Astrocyte (in vitro differentiated cells and primary cell): ENCODE measurements around the gene FER. TPM values are rescaled to one million over a fixed set of nuclear protein-coding genes. Genes with fewer than 3 reads are reported as not detected.
A peak's percentile ranks its signal among the peaks of the same experiment; 100 is the strongest.

Experiments
- DNase-seq: peaks from one replicate; pipeline ENCODE4 v3.0.0-alpha.2; 2010; ENCODE audit warnings: low read depth
- FAIRE-seq: peaks from 2 replicates; lab custom pipeline; 2011; peaks lifted over from hg19 to GRCh38; lab: Jason Lieb, UNC
- H2AFZ ChIP-seq: 2 replicates; pipeline ENCODE4 v1.6.0; 2012; ENCODE audit warnings: low read depth, low read length, inconsistent platforms
- H3K27ac ChIP-seq: 2 replicates; pipeline ENCODE4 v1.5.1; 2011; ENCODE audit warnings: low read depth, low read length, inconsistent platforms
- H3K27me3 ChIP-seq: 2 replicates; pipeline ENCODE4 v1.6.0; 2011; ENCODE audit warnings: low read length, inconsistent platforms; ENCODE audit not compliant: insufficient read depth
- H3K36me3 ChIP-seq: 2 replicates; pipeline ENCODE4 v1.5.1; 2011; ENCODE audit warnings: low read length, inconsistent platforms; ENCODE audit not compliant: insufficient read depth
- H3K4me1 ChIP-seq: 2 replicates; pipeline ENCODE4 v1.5.1; 2011; ENCODE audit warnings: low read length, inconsistent platforms; ENCODE audit not compliant: insufficient read depth
- H3K4me2 ChIP-seq: 2 replicates; pipeline ENCODE4 v1.6.0; 2012; ENCODE audit warnings: low read length, inconsistent platforms
- H3K4me3 ChIP-seq: 2 replicates; pipeline ENCODE4 v1.5.1; 2011; ENCODE audit warnings: low read depth, mild to moderate bottlenecking, low read length, inconsistent platforms; ENCODE audit not compliant: insufficient read depth
- H3K79me2 ChIP-seq: 2 replicates; pipeline ENCODE4 v1.6.0; 2012; ENCODE audit warnings: mild to moderate bottlenecking, low read length, inconsistent platforms; ENCODE audit not compliant: insufficient read depth
- H3K9ac ChIP-seq: 2 replicates; pipeline ENCODE4 v1.6.0; 2012; ENCODE audit warnings: mild to moderate bottlenecking, low read length, inconsistent platforms
- H3K9me3 ChIP-seq: 2 replicates; pipeline ENCODE4 v1.5.1; 2012; ENCODE audit warnings: low read depth, mild to moderate bottlenecking, low read length, inconsistent platforms; ENCODE audit not compliant: insufficient read depth
- H4K20me1 ChIP-seq: 2 replicates; pipeline ENCODE4 v1.6.0; 2012; ENCODE audit warnings: low read length, inconsistent platforms; ENCODE audit not compliant: insufficient read depth
- H3K27ac Mint-ChIP-seq: one replicate; pipeline ENCODE4 v1.8.0; 2021; ENCODE audit warnings: mild to moderate bottlenecking, mixed read lengths; ENCODE audit not compliant: unreplicated experiment
- H3K27me3 Mint-ChIP-seq: one replicate; pipeline ENCODE4 v1.8.0; 2021; ENCODE audit warnings: low read depth, mixed read lengths; ENCODE audit not compliant: unreplicated experiment
- H3K36me3 Mint-ChIP-seq: one replicate; pipeline ENCODE4 v1.8.0; 2021; ENCODE audit warnings: low read depth, mixed read lengths; ENCODE audit not compliant: unreplicated experiment
- H3K4me1 Mint-ChIP-seq: one replicate; pipeline ENCODE4 v1.8.0; 2021; ENCODE audit warnings: low read depth, mixed read lengths; ENCODE audit not compliant: unreplicated experiment
- H3K4me3 Mint-ChIP-seq: one replicate; pipeline ENCODE4 v1.8.0; 2021; ENCODE audit warnings: mild to moderate bottlenecking, moderate library complexity, mixed read lengths; ENCODE audit not compliant: unreplicated experiment
- H3K9me3 Mint-ChIP-seq: one replicate; pipeline ENCODE4 v1.8.0; 2021; ENCODE audit warnings: mild to moderate bottlenecking, mixed read lengths; ENCODE audit not compliant: unreplicated experiment
- CTCF ChIP-seq: IDR thresholded peaks from 2 replicates; pipeline ENCODE4 v1.5.1; 2011; ENCODE audit warnings: low read depth, mild to moderate bottlenecking, inconsistent platforms, low read length, moderate library complexity; ENCODE audit not compliant: insufficient read depth
- EZH2 ChIP-seq: IDR thresholded peaks from 2 replicates; pipeline ENCODE4 v1.6.1; 2012; ENCODE audit warnings: mild to moderate bottlenecking, low read length, inconsistent platforms; ENCODE audit not compliant: insufficient read depth
- total RNA-seq: library from RNA; stranded (reverse); gene quantifications from 2 replicates; pipeline ENCODE4 v1.2.1, GENCODE V29; 2021

FER gene
- total RNA-seq, 1 donor from 2014 or later = 21.6 TPM

GRCh38 chr5:109136906-109137305, 389.2 kb downstream of the FER start:
- Histone ChIP-seq H3K9me3 (no peaks in the 10 kb centered on the region), H3K36me3 (no peaks in the 10 kb centered on the region), H3K4me2 (no peak overlapping the region), H4K20me1 (no peaks in the 10 kb centered on the region), H3K9ac (no peak overlapping the region), H3K4me3 (no peak overlapping the region), H2AFZ (no peak overlapping the region), H3K79me2 (no peaks in the 10 kb centered on the region), H3K27ac (no peak overlapping the region), H3K4me1 (no peaks in the 10 kb centered on the region), H3K27me3 (no peaks in the 10 kb centered on the region)
- FAIRE-seq (no peak), DNase-seq (no peak)
- Mint-ChIP-seq H3K27ac (no peak overlapping the region), H3K27me3 (no peaks in the 10 kb centered on the region), H3K36me3 (no peaks in the 10 kb centered on the region), H3K4me3 (no peak overlapping the region), H3K9me3 (no peaks in the 10 kb centered on the region), H3K4me1 (no peaks in the 10 kb centered on the region)
- TF ChIP-seq EZH2 (no peak), CTCF (no peak)

DNA sequence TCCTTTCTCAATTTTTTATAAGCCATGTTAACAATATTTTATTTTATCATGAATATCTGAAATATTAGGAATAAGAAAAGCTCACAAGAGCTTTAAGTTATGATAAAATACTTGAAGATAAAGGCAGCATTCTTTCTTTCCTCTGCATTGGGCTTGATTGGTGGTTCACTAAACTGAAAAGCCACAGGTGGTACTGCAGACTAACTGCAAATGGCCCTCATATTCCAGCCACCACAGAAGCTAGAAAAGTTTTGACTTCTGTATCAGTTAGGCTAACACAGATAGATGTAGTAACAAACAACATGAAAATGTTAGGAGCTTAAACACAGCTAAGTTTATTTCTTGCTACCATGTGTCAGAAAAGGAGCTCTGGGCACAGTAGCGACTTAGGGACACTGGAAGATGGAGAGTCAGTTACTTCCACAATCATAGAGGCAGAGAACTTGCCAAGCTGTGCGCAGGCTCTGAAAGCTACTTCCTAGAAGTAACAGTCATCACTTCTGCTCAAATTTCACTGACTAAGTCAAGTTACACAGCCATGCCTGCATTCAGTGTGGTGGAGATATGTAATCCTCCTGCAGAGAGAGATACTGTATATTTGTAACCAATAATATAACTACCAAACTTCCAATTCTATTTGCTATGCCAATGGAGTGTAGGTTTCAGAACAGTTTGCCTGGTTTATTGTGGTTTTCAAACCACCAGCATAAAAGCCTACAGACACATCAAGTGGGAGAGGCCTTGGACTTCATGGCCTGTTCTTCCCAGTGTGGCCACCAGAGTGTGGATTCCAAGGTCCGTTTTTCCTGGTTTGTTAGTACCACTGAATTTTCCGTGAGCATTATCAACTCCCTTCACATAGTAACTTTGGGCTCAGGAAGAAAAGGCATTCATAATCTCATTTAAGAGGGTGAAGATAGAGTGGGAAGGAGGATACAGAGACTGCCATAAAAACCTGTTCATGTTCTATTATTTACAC, 393.8 kb downstream of the FER start:
- Mint-ChIP-seq H3K9me3 (no peaks in the 10 kb centered on the region), H3K4me3 (no peak overlapping the region), H3K27ac (no peak overlapping the region), H3K27me3 (no peaks in the 10 kb centered on the region), H3K4me1 (no peaks in the 10 kb centered on the region), H3K36me3 (no peaks in the 10 kb centered on the region)
- no peak for FAIRE-seq
- Histone ChIP-seq H3K4me1 (no peaks in the 10 kb centered on the region), H3K9me3 (no peaks in the 10 kb centered on the region), H3K9ac (no peak overlapping the region), H4K20me1 (no peaks in the 10 kb centered on the region), H3K27ac (no peak overlapping the region), H3K4me3 (no peak overlapping the region), H3K27me3 (no peaks in the 10 kb centered on the region), H3K79me2 (no peaks in the 10 kb centered on the region), H3K36me3 (no peaks in the 10 kb centered on the region), H3K4me2 (no peak overlapping the region), H2AFZ (no peak overlapping the region)
- peak; percentile 15 for DNase-seq
- TF ChIP-seq EZH2 = no peak
- TF ChIP-seq CTCF = no peak

GRCh38 chr5:109143031-109143430, 395.3 kb downstream of the FER start:
- H3K4me3 Mint-ChIP-seq = no peak overlapping the region
- no peaks in the 10 kb centered on the region for H3K36me3 Mint-ChIP-seq
- TF ChIP-seq EZH2 = no peak
- TF ChIP-seq CTCF = no peak
- H2AFZ ChIP-seq = no peak overlapping the region
- no peak overlapping the region for H3K4me3 ChIP-seq
- no peak overlapping the region for H3K9ac ChIP-seq
- no peak overlapping the region for H3K4me2 ChIP-seq
- no peak overlapping the region for H3K27ac ChIP-seq
- no peaks in the 10 kb centered on the region for H3K27me3 Mint-ChIP-seq
- H3K27ac Mint-ChIP-seq = no peak overlapping the region
- H3K36me3 ChIP-seq = no peaks in the 10 kb centered on the region
- FAIRE-seq (no peak), DNase-seq (no peak)
- no peaks in the 10 kb centered on the region for H3K4me1 Mint-ChIP-seq
- H3K79me2 ChIP-seq = no peaks in the 10 kb centered on the region
- H3K4me1 ChIP-seq = no peaks in the 10 kb centered on the region
- H3K9me3 ChIP-seq = no peaks in the 10 kb centered on the region
- no peaks in the 10 kb centered on the region for H4K20me1 ChIP-seq
- no peaks in the 10 kb centered on the region for H3K27me3 ChIP-seq
- no peaks in the 10 kb centered on the region for H3K9me3 Mint-ChIP-seq
